D721Med (cell line): ENCODE measurements around the gene CTXN1.
A peak's percentile ranks its signal among the peaks of the same experiment; 100 is the strongest.
"Not testable (repeated sequence)": the region's sequence is repeated elsewhere in the genome, so short reads cannot be mapped to it uniquely, and the experiment has no call there.

ENCODE experiments used
- DNase-seq: peaks from one replicate; pipeline ENCODE4 v3.0.0; 2011; ENCODE audit warnings: low spot score; ENCODE audit not compliant: insufficient read length
- FAIRE-seq: peaks from 2 replicates; lab custom pipeline; 2011; peaks lifted over from hg19 to GRCh38; lab: Jason Lieb, UNC
- TF ChIP-seq, protein P1 (sequence below): IDR thresholded peaks from 2 replicates; pipeline ENCODE4 v1.5.1; 2012; ENCODE audit warnings: mild to moderate bottlenecking, control low read depth; ENCODE audit not compliant: insufficient read depth; ENCODE audit errors: missing control alignments

The CTXN1 gene

DNA sequence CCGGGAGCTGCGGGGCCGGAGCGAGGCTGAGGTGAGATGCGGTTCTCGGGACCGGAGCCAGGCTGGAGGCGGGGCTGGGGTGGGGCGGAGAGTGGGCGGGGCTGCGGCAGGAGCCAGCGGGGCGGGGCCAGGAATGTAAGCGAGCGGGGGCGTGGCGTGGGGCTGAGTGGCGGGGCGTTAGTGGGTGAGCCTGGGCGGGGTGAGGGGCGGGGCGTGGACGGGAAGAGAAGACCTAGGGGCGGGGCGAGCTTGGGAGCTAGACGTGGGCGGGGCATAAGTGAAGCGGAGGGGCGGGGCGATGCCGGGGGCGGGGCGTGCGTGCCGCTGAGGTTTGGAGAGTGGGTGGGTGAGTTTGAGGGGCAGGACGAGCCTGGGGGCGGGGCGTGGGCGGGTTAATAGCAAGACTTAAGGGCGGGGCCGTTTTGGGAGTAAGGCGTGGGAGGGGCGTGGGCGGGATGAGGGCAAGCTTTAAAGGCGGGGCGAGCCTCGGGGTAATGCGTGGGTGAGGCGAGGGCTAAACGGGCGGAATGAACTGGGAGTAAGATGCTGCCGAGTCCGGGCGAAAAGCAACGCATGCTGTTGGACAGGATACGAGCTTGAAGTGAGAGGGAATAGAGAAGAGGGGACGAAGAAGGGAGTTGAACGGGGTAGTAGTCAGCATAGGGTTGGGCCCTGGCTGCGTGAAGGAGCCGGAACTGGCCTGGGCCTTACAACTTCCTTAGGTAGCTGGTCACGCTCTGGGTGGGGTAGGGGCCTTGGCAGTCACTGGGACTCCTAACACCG is 5.2 kb downstream of the CTXN1 start:
- DNase-seq (peak; percentile 83), FAIRE-seq (no peak)
- TF ChIP-seq, protein P1, sequence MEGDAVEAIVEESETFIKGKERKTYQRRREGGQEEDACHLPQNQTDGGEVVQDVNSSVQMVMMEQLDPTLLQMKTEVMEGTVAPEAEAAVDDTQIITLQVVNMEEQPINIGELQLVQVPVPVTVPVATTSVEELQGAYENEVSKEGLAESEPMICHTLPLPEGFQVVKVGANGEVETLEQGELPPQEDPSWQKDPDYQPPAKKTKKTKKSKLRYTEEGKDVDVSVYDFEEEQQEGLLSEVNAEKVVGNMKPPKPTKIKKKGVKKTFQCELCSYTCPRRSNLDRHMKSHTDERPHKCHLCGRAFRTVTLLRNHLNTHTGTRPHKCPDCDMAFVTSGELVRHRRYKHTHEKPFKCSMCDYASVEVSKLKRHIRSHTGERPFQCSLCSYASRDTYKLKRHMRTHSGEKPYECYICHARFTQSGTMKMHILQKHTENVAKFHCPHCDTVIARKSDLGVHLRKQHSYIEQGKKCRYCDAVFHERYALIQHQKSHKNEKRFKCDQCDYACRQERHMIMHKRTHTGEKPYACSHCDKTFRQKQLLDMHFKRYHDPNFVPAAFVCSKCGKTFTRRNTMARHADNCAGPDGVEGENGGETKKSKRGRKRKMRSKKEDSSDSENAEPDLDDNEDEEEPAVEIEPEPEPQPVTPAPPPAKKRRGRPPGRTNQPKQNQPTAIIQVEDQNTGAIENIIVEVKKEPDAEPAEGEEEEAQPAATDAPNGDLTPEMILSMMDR, result no peak

DNA sequence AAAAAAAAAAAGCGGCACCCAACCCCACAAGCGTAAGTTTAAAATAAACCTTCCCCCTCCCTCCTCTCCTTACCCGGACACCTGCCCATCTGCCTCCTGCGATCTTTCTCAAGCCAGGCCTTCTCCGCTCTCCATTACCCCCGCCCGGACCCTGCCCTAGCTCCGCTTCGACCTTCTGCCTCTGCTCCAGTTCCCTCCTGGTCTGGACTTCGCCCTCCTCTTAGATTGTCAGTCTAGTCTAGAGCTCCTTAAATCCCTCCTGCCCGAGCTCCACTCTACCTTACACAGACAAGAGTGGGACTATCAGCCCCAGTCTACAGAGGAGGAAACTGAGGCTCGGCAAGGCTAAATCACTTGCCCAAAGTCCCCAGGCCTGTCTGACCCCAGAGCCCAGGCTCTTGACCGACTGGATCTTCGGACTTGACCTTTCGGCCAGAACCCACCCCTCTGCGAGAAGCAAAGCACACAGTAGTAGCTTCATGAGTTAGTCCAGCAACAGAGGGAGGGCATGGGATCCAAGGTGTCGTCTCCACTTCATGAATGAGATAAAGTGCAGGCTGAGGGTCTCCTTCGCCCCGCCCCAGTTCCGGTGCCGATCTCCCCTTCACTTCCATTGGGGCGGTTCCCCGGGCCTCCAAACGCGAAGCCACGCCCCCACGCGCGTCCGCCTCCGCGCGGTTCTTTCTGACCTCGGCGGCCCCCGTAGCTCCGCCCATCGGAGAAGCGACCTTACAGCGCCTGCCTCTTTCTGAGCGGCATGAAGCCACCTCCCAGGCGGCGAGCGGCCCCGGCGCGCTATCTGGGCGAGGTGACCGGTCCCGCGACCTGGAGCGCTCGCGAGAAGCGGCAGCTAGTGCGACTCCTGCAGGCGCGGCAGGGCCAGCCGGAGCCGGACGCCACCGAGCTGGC is 6.1 kb downstream of the CTXN1 start, which contains the start of gene SNAPC2:
SNAPC2 (plus strand) TSS at position 729 of the 909 bp plus-strand sequence; CDS start at position 758, 29 bp downstream.
- DNase-seq (peak; percentile 76), FAIRE-seq (no peak)
- TF ChIP-seq, protein P1, result no peak

DNA sequence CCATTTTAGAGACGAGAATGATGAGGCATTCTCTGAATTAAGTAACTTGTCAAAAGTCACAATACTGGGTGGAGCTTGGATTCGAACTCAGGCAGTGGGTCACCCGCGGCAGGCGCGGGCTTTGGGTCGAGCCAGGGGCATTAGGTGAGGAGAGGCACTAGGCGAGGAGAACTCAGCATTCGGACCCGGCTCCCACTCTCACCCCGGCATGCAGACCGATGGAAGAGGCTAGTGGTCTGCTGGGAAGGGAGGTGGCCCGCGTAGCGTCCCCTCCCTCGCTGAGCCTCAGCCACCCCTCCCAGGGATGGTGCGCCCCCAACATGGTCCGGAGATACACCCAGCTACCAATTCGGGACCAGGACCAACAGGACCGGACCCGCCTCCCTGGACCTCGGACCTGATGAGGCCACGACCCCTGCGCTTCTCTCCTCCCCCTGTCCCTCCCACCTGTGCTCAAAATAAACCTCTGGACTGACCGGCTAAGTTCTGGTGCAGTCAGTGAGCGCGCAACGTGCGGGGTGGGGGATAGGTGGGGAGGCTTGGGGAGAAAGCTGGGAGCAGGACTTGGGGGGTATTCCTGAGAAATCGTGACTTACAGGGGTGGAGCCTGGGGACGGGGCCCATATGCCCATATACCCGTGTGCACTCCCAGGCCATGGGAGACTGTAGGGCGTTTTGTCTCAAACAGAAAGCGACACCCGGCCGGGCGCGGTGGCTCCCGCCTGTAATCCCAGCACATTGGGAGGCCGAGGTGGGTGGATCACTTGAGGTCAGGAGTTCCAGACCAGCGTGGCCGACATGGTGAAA is 7.1 kb downstream of the CTXN1 start:
- DNase-seq (no peak), FAIRE-seq (no peak)
- TF ChIP-seq, protein P1, result no peak

DNA sequence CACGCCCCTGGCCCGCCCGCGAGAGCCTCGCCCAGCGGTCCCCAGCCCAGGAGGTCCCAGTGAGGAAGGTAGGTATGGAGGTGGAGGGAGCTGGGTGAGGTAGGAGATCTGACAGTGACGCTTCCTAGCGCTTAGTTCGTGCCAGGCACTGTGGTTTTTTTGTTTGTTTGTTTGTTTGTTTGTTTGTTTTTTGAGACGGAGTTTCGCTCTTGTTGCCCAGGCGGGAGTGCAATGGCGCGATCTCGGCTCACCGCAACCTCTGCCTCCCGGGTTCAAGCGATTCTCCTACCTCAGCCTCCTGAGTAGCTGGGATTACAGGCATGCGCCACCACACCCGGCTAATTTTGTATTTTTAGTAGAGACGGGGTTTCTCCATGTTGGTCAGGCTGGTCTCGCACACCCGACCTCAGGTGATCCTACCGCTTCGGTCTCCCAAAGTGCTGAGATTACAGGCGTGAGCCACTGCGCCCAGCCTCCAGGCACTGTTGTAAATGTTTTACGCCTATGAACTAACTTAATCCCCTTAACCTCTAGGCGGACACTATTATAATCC is 7.8 kb downstream of the CTXN1 start:
- not testable (repeated sequence) for FAIRE-seq, DNase-seq

DNA sequence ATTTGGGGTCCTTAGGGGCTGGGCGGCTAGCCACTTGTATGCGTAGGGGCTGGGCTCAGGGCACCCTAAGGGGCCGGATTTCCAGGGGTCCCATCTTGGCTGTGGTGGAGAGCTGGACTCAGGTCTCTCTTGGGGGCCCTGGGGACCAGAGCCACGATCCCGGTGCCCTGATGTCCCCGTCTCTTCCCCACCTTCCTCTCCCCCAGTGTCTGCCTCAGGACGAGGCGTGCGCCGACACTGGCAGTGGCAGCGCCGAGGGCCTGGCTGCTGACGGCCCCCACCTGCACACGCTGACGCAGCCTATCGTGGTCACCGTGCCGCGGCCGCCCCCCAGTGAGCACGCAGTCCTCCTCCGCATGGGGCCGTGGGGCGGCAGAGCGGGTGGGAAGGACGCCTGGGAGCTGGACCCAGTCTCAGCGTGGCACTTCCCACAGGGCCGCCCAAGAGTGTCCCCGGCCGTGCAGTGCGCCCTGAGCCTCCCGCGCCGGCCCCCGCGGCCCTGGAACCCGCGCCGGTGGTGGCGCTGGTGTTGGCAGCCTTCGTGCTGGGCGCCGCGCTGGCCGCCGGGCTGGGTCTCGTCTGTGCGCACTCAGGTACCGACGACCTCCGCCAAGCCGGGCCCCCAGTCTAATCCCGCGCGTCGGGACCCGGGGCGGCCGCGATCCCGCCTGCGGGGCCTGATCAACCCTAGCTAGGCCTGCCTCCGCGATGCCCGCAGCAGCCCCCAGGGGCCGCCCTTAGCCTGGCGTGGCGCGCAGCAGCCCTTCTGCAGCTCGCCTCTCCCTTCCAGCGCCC is 8.5 kb downstream of the CTXN1 start:
- FAIRE-seq (no peak), DNase-seq (no peak)
- TF ChIP-seq, protein P1, result peak; percentile 1

DNA sequence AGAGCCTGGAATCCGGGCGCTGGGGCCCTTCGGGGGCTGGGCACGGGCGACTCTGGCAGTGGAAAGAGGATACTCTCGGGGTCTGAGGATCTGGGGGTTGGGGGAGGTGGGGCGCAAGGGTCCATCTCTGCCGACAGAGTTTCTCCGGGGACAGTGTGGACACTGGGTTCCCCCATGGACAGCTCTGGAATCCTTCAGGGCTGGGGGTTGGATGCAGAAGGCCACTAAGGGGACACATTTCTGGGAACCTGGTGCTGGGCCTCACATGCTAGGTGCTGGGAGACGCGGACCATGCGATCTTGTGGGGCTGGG is 9.0 kb downstream of the CTXN1 start:
- TF ChIP-seq, protein P1, result no peak
- FAIRE-seq (no peak), DNase-seq (no peak)
